Measurements from ENCODE around the gene PTPRN2. TPM values are rescaled to one million over a fixed set of nuclear protein-coding genes. Genes with fewer than 3 reads are reported as not detected.

Gene PTPRN2
- total RNA-seq, 2 experiments from 2014 or later: 0.70 TPM; not detected in 1

DNA sequence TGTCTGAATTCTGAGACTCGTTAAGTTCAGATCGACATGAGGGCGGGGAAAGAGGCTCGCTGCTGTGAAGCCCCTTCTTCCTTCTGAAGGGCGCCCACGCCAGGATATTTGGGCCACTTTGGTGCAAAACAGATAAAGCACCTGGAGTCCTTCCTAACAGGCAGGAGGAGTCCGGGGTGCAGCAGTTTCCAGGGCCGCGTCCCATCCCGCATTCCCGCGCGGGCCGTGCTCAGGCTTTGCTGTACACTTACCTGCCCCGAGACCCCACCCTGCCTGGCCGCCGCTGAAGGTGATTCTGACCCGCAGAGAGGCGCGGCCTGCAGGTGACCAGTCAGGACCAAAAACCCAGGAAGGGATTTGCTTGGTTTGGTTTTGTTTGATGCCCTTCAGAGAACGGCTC is 454.6 kb downstream of the PTPRN2 start:
- no peaks in the 10 kb centered on the region for H3K9me2 ChIP-seq (ENCODE audit: insufficient read depth, low read length)
- H2AFZ ChIP-seq (ENCODE audit: low read length): no peak overlapping the region
- H3K27ac ChIP-seq (ENCODE audit: low read depth, low read length, poor library complexity, severe bottlenecking): no peak overlapping the region
- no TSS peak for BruUV-seq (replicated peaks)
- POLR2A ChIA-PET: no interaction called here
- TF ChIP-seq, protein P1, sequence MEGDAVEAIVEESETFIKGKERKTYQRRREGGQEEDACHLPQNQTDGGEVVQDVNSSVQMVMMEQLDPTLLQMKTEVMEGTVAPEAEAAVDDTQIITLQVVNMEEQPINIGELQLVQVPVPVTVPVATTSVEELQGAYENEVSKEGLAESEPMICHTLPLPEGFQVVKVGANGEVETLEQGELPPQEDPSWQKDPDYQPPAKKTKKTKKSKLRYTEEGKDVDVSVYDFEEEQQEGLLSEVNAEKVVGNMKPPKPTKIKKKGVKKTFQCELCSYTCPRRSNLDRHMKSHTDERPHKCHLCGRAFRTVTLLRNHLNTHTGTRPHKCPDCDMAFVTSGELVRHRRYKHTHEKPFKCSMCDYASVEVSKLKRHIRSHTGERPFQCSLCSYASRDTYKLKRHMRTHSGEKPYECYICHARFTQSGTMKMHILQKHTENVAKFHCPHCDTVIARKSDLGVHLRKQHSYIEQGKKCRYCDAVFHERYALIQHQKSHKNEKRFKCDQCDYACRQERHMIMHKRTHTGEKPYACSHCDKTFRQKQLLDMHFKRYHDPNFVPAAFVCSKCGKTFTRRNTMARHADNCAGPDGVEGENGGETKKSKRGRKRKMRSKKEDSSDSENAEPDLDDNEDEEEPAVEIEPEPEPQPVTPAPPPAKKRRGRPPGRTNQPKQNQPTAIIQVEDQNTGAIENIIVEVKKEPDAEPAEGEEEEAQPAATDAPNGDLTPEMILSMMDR (conservative IDR thresholded peaks at IDR 0.05; ENCODE audit: low read length): no peak
- TF ChIP-seq EZH2phosphoT487 (IDR thresholded peaks at IDR 0.05; ENCODE audit: borderline replicate concordance, low read depth, low read length): no peak
- peaks cover 6% of the 10 kb centered on the region; the same call in 1 of the 2 replicates for H3K9me3 ChIP-seq (ENCODE audit: low read length)
- no peaks in the 10 kb centered on the region for H3K36me3 ChIP-seq (ENCODE audit: insufficient read depth, low read length)
- intact Hi-C loops (cut with micrococcal nuclease; ENCODE audit: unreplicated experiment): no loop called here
- H3K4me2 ChIP-seq (ENCODE audit: low read length): no peak overlapping the region
- no peak for DNase-seq (ENCODE audit: low spot score)
- no peaks in the 10 kb centered on the region for H4K20me1 ChIP-seq (ENCODE audit: insufficient read depth, low read length)
- CTCF ChIA-PET (ENCODE audit: unreplicated experiment): no interaction called here
- no peaks in the 10 kb centered on the region for H3K79me2 ChIP-seq (ENCODE audit: insufficient read depth, low read depth, low read length)
- no peak overlapping the region for H3K4me3 ChIP-seq (ENCODE audit: low read depth, low read length, poor library complexity, severe bottlenecking)
- H3K4me1 ChIP-seq (ENCODE audit: insufficient read depth, low read length, poor library complexity, severe bottlenecking): no peaks in the 10 kb centered on the region

DNA sequence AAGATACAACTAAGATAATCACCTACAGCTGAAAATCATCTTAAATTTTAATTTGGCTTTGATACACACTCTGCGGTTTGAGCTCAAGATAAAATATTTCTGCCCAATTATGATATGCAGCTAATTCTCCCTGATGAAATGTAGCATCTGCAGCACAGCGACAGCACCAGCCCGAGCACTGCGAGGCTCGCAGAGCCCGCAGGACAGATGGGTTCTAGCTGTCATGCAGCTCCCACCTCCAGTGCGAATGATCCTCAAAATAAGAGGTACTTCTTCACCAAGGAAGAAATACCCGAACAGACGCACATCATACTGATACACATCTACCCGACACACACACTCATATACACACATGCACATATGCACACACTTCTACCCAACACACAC is 457.6 kb downstream of the PTPRN2 start:
- H3K4me1 ChIP-seq (ENCODE audit: insufficient read depth, low read length, poor library complexity, severe bottlenecking): no peaks in the 10 kb centered on the region
- TF ChIP-seq, protein P1 (conservative IDR thresholded peaks at IDR 0.05; ENCODE audit: low read length): no peak
- TF ChIP-seq EZH2phosphoT487 (IDR thresholded peaks at IDR 0.05; ENCODE audit: borderline replicate concordance, low read depth, low read length): no peak

More for the DNA sequence above, 457.6 kb downstream of the PTPRN2 start:
- Histone ChIP-seq H3K4me3 (ENCODE audit: low read depth, low read length, poor library complexity, severe bottlenecking) (no peak overlapping the region), H3K9me3 (ENCODE audit: low read length) (peaks cover 6% of the 10 kb centered on the region; the same call in 1 of the 2 replicates), H3K9me2 (ENCODE audit: insufficient read depth, low read length) (no peaks in the 10 kb centered on the region), H4K20me1 (ENCODE audit: insufficient read depth, low read length) (no peaks in the 10 kb centered on the region), H3K36me3 (ENCODE audit: insufficient read depth, low read length) (no peaks in the 10 kb centered on the region), H3K27ac (ENCODE audit: low read depth, low read length, poor library complexity, severe bottlenecking) (no peak overlapping the region), H3K79me2 (ENCODE audit: insufficient read depth, low read depth, low read length) (no peaks in the 10 kb centered on the region), H2AFZ (ENCODE audit: low read length) (no peak overlapping the region), H3K4me2 (ENCODE audit: low read length) (no peak overlapping the region)
- CTCF ChIA-PET (ENCODE audit: unreplicated experiment): no interaction called here
- POLR2A ChIA-PET: interaction anchor here (0.6 kb wide), 1 partner anchor 48 kb away, joined by 4 read pairs; no protein-coding TSS in a partner anchor
- no TSS peak for BruUV-seq (replicated peaks)
- DNase-seq (ENCODE audit: low spot score): no peak
- intact Hi-C loops (cut with micrococcal nuclease; ENCODE audit: unreplicated experiment): no loop called here

Measured in OCI-LY7 (cell line).